ENCODE data around the gene GPR78. TPM values are rescaled to one million over a fixed set of nuclear protein-coding genes. Genes with fewer than 3 reads are reported as not detected.
"Not testable (repeated sequence)": the region's sequence is repeated elsewhere in the genome, so short reads cannot be mapped to it uniquely, and the experiment has no call there.

GPR78 gene
- polyA plus RNA-seq, 3 donors, result 0.55 to 0.82 (median 0.62) TPM

GRCh38 chr4:8613421-8614364, 33.5 kb downstream of the GPR78 start:
- no peak for DNase-seq (ENCODE audit: low read depth in 3 of 3, low spot score in 2 of 3)

- no peak for DNase-seq (ENCODE audit: low read depth in 3 of 3, low spot score in 2 of 3)
Observed at GRCh38 chr4:8614365-8615193, 34.4 kb downstream of the GPR78 start.

- no peak for DNase-seq (ENCODE audit: low read depth in 3 of 3, low spot score in 2 of 3)
Observed at GRCh38 chr4:8615366-8615765, 35.2 kb downstream of the GPR78 start.

- DNase-seq (ENCODE audit: low read depth in 3 of 3, low spot score in 2 of 3), result no peak
Observed at GRCh38 chr4:8615921-8616787, 36.0 kb downstream of the GPR78 start.

GRCh38 chr4:8616831-8617230, 36.6 kb downstream of the GPR78 start:
- DNase-seq (ENCODE audit: low read depth in 3 of 3, low spot score in 2 of 3), result no peak

- DNase-seq (ENCODE audit: low read depth in 3 of 3, low spot score in 2 of 3), result no peak
Observed at GRCh38 chr4:8617486-8618040, 37.4 kb downstream of the GPR78 start.

GRCh38 chr4:8618421-8618820, 38.2 kb downstream of the GPR78 start:
- no peak for DNase-seq (ENCODE audit: low read depth in 3 of 3, low spot score in 2 of 3)

- DNase-seq (ENCODE audit: low read depth in 3 of 3, low spot score in 2 of 3), result no peak
Observed at GRCh38 chr4:8618961-8619720, 38.9 kb downstream of the GPR78 start.

- DNase-seq (ENCODE audit: low read depth in 3 of 3, low spot score in 2 of 3), result not testable (repeated sequence)
Observed at GRCh38 chr4:8621135-8621534, 40.9 kb downstream of the GPR78 start.

- not testable (repeated sequence) for DNase-seq (ENCODE audit: low read depth in 3 of 3, low spot score in 2 of 3)
Observed at GRCh38 chr4:8624601-8625272, 44.5 kb downstream of the GPR78 start.

GRCh38 chr4:8630240-8630905, 50.2 kb downstream of the GPR78 start:
- DNase-seq (ENCODE audit: low read depth in 3 of 3, low spot score in 2 of 3), result not testable (repeated sequence)

GRCh38 chr4:8631896-8632295, 51.7 kb downstream of the GPR78 start:
- not testable (repeated sequence) for DNase-seq (ENCODE audit: low read depth in 3 of 3, low spot score in 2 of 3)

GRCh38 chr4:8634773-8635172, 54.6 kb downstream of the GPR78 start:
- not testable (repeated sequence) for DNase-seq (ENCODE audit: low read depth in 3 of 3, low spot score in 2 of 3)

- not testable (repeated sequence) for DNase-seq (ENCODE audit: low read depth in 3 of 3, low spot score in 2 of 3)
Observed at GRCh38 chr4:8635897-8636554, 55.8 kb downstream of the GPR78 start.

Data from right renal cortex interstitium (tissue), 3 donors.